22Rv1 (cell line): ENCODE measurements around the gene MRPL24.

ENCODE experiments used
- H3K27ac ChIP-seq: fragments of 450-650 bp; 2 replicates; pipeline ENCODE4 v1.5.1; 2017
- CTCF ChIP-seq: fragments of 450-650 bp; IDR thresholded peaks from 2 replicates; pipeline ENCODE4 v1.5.1; 2017; ENCODE audit warnings: mild to moderate bottlenecking
- ZFX ChIP-seq: fragments of 450-650 bp; IDR thresholded peaks from 2 replicates; pipeline ENCODE4 v1.6.1; 2017; ENCODE audit warnings: antibody characterized with exemption, borderline replicate concordance

MRPL24 gene

GRCh38 chr1:156707417-156708217 lies 33.3 kb downstream of the MRPL24 start:
- TF ChIP-seq ZFX (no peak), CTCF (no peak)
- no peak overlapping the region; the same call in 1 of the 2 replicates for H3K27ac ChIP-seq

- TF ChIP-seq CTCF (no peak), ZFX (no peak)
- no peak overlapping the region for H3K27ac ChIP-seq
Observed at GRCh38 chr1:156706657-156707416, 34.1 kb downstream of the MRPL24 start.

- no peak overlapping the region for H3K27ac ChIP-seq
- TF ChIP-seq CTCF: peak; percentile 100
- no peak for TF ChIP-seq ZFX
Observed at GRCh38 chr1:156705918-156706656, 34.8 kb downstream of the MRPL24 start.

GRCh38 chr1:156705321-156705917 lies 35.5 kb downstream of the MRPL24 start, which contains the start of gene CRABP2:
Gene CRABP2 (minus strand): TSS chr1:156705583. CDS start chr1:156705446, 137 bp downstream.
- TF ChIP-seq CTCF (no peak), ZFX (no peak)
- H3K27ac ChIP-seq: no peak within 1 kb of the TSS

GRCh38 chr1:156704930-156705320 lies 36.0 kb downstream of the MRPL24 start:
- H3K27ac ChIP-seq: no peak overlapping the region
- TF ChIP-seq ZFX (no peak), CTCF (no peak)

GRCh38 chr1:156704166-156704711 lies 36.6 kb downstream of the MRPL24 start:
- no peak overlapping the region for H3K27ac ChIP-seq
- TF ChIP-seq CTCF (no peak), ZFX (no peak)
